Gastroesophageal sphincter (tissue), 4 donors: ENCODE results near the gene MIER1. TPM values are rescaled to one million over a fixed set of nuclear protein-coding genes. Genes with fewer than 3 reads are reported as not detected.
A peak's percentile ranks its signal among the peaks of the same experiment; 100 is the strongest.

Source experiments
- ATAC-seq: fragments of 150-250 bp; one replicate; pipeline ENCODE4 v1.9.1; 2016; ENCODE audit warnings: mild to moderate bottlenecking, moderate library complexity
- H3K27ac ChIP-seq, 4 donors: fragments of 200-600 bp; sonication (generic) in 3 of 4; 1 replicate in 3 of 4; 2 replicates in 1 of 4; pipeline ENCODE4 v1.5.1; 2016 to 2019
- H3K27me3 ChIP-seq: fragments of 200-600 bp; sonication (generic); one replicate; pipeline ENCODE4 v1.5.1; 2019
- H3K36me3 ChIP-seq, 2 donors: fragments of 200-600 bp; sonication (generic); one replicate each; pipeline ENCODE4 v1.5.1; 2019; ENCODE audit warnings: control low read depth in 1 of 2
- H3K4me1 ChIP-seq, 3 donors: fragments of 200-600 bp; sonication (generic); 1 replicate in 2 of 3; 2 replicates in 1 of 3; pipeline ENCODE4 v1.5.1; 2016 to 2019; ENCODE audit warnings: control low read depth in 2 of 3
- H3K4me3 ChIP-seq, 2 donors: fragments of 200-600 bp; sonication (generic); one replicate each; pipeline ENCODE4 v1.5.1; 2019; ENCODE audit warnings: mild to moderate bottlenecking in 1 of 2, moderate library complexity in 1 of 2
- H3K9me3 ChIP-seq, 3 donors: fragments of 200-600 bp; sonication (generic); one replicate each; pipeline ENCODE4 v1.5.1; 2017 to 2019; ENCODE audit warnings: control low read depth in 2 of 3
- CTCF ChIP-seq, 4 experiments: fragments of 200-600 bp in 2 of 4; fragments of 450-650 bp in 2 of 4; sonication (generic) in 1 of 4; IDR thresholded peaks; one replicate each; pipeline ENCODE4 v1.5.1; 2017 to 2019; ENCODE audit warnings: antibody characterized with exemption in 4 of 4, mild to moderate bottlenecking in 2 of 4, moderate library complexity in 2 of 4
- EP300 ChIP-seq: sonication (generic); formaldehyde crosslinking; IDR thresholded peaks from one replicate; pipeline ENCODE4 v1.6.1; 2017; ENCODE audit warnings: antibody characterized with exemption, mild to moderate bottlenecking
- POLR2AphosphoS5 ChIP-seq: sonication (generic); formaldehyde crosslinking; IDR thresholded peaks from one replicate; pipeline ENCODE4 v1.6.1; 2017; ENCODE audit warnings: antibody characterized with exemption
- WGBS, 2 donors: methylation state at CpG; one replicate each; pipeline ENCODE4 v1.1.5; 2018; ENCODE audit warnings: low coverage in 1 of 2; 5-methylcytosine and 5-hydroxymethylcytosine counted together
- total RNA-seq, 4 donors: library from RNA; depleted of rRNA; stranded (reverse); fragments of >200 nt; gene quantifications; one replicate each; pipeline ENCODE4 v1.1.0, GENCODE V29; 2016

Gene MIER1
- total RNA-seq, 4 donors from 2014 or later: 53.2 to 65.6 (median 57.6) TPM

DNA sequence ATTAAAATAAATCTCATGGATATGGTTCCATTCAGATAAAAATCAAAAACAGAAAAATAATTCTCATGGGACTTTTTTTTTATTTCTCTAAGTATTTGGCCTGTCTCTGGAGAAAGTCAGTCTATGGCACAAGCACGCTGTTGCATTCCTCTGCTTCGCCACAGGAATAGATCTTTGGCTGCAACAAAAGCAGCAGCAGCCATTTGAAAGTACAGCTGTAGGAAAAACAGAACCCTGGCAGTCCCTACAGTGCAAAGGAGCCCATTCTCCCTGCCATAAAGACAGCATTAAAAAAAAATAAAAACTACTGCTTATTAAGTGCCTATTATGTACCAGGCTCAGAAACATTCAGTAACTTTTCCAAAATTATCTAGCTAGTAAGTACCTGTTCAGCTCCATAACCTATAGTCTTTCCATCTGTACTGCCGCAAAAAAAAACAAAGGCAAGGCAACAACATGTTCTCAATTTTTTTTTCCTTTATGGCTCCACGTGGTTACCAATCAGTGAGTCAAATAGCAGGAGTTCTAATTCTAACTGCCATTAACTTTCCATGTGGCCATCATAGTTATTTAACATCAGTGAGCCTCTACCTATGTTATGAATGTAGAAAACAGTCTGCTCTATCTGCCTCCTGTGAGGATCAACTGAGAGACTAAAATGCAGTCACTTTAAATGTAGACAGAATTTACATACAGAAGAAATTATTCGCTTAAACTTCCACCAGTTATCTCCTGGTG lies 106.5 kb downstream of the MIER1 start:
- 41 to 64% methylated on average over 3 to 5 of the region's 5 CpGs for WGBS, 2 donors
- TF ChIP-seq CTCF (IDR thresholded peaks at IDR 0.05) (peak in 1 of 4 experiments; percentile 6), EP300 (no peak), POLR2AphosphoS5 (no peak)
- Histone ChIP-seq H3K27ac (peak overlapping the region; percentile 16 to 72 (median 64)), H3K27me3 (no peaks in the 10 kb centered on the region), H3K4me1 (peaks cover 0 to 29% (median 13%) of the 10 kb centered on the region in 3 donors), H3K4me3 (no peak overlapping the region), H3K36me3 (peaks cover 4 to 17% of the 10 kb centered on the region in 2 donors), H3K9me3 (no peaks in the 10 kb centered on the region)
- ATAC-seq: peak; percentile 63

GRCh38 chr1:67031859-67032247 lies 107.1 kb downstream of the MIER1 start:
- H3K4me3 ChIP-seq: no peak overlapping the region
- peaks cover 7 to 23% of the 10 kb centered on the region in 2 donors for H3K36me3 ChIP-seq
- ATAC-seq: no peak
- no peaks in the 10 kb centered on the region for H3K27me3 ChIP-seq
- no peaks in the 10 kb centered on the region for H3K9me3 ChIP-seq
- WGBS, 2 donors: 37 to 48% methylated on average over 4 of the region's 4 CpGs
- peaks cover 0 to 29% (median 13%) of the 10 kb centered on the region in 3 donors for H3K4me1 ChIP-seq
- TF ChIP-seq POLR2AphosphoS5: no peak
- H3K27ac ChIP-seq: peak overlapping the region; percentile 16 to 72 (median 64)

Other genes starting within 250 kb of the MIER1 start
- 1 to 10 TPM in 3 of 4 donors, under 1 TPM in 1; 0.17 to 3.9 (median 3.0) TPM for gene DYNLT5, start 172.5 kb upstream of the MIER1 start, total RNA-seq
- gene INSL5, start 123.7 kb upstream of the MIER1 start, total RNA-seq: not detected
- 10 to 100 TPM in 1 of 4 donors, 1 to 10 TPM in 2, under 1 TPM in 1; 0.49 to 10.1 (median 4.7) TPM for gene DNAI4, start 134 bp upstream of the MIER1 start, total RNA-seq
- gene SLC35D1, start 129.2 kb downstream of the MIER1 start, total RNA-seq: 10 to 100 TPM in 1 of 4 donors, 1 to 10 TPM in 3; 7.7 to 13.4 (median 9.2) TPM
- gene C1orf141, start 210.0 kb downstream of the MIER1 start, total RNA-seq: not detected
- not detected for gene IL23R, start 241.5 kb downstream of the MIER1 start, total RNA-seq